ENCODE results near the gene CST1.
"Not testable (repeated sequence)": the region's sequence is repeated elsewhere in the genome, so short reads cannot be mapped to it uniquely, and the experiment has no call there.

The CST1 gene

DNA sequence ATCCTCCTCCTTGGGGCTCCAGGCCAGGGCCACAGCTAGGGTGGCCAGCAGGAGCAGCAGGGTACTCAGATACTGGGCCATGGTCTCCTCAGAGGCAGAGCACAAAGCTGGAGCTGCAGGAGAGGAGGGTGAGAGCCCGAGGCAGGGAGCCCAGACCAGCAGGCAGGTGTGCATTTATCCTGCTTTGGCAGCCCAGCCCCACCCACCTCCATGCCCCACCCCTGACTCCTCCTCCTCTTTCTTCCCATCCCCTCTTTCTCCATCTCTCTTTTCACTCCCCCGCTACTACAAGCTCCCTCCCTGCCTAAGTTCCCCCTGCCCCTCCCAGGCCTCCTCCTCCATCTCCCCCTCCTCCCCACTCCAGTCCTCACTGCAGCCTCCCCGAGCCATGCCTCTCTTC, at the start of gene CST1:
TSS of gene CST1 (minus strand) at position 150 of the 400 bp plus-strand sequence. CDS start at position 81, 69 bp downstream.
- not testable (repeated sequence) for DNase-seq (ENCODE audit: low spot score)

- DNase-seq (ENCODE audit: low spot score): not testable (repeated sequence)
Observed at GRCh38 chr20:23799216-23799847, 48.6 kb upstream of the CST1 start.

DNA sequence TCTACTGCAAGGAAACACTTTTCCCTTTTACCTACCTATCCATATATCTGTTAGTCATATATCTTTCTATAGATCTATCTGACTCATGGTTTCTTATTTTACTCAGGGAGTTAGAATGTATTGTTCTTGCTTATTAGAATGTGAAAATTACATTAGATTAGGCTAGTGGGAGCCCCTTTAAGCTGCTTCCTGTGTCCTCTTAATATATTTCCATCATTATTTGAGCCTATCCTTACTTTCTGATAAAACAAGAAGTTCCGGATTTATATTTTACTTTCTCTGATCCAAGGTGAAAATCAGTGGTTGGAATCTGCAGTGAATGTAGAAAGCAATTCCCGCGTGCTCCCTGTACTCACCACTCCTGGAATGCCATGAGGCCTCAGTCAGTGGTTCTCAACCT, 44.8 kb upstream of the CST1 start:
- DNase-seq (ENCODE audit: low spot score): no peak

GRCh38 chr20:23794841-23795240, 44.1 kb upstream of the CST1 start:
- DNase-seq (ENCODE audit: low spot score): no peak

GRCh38 chr20:23794065-23794464, 43.3 kb upstream of the CST1 start:
- no peak for DNase-seq (ENCODE audit: low spot score)

- no peak for DNase-seq (ENCODE audit: low spot score)
Observed at GRCh38 chr20:23783447-23783846, 32.7 kb upstream of the CST1 start.

DNA sequence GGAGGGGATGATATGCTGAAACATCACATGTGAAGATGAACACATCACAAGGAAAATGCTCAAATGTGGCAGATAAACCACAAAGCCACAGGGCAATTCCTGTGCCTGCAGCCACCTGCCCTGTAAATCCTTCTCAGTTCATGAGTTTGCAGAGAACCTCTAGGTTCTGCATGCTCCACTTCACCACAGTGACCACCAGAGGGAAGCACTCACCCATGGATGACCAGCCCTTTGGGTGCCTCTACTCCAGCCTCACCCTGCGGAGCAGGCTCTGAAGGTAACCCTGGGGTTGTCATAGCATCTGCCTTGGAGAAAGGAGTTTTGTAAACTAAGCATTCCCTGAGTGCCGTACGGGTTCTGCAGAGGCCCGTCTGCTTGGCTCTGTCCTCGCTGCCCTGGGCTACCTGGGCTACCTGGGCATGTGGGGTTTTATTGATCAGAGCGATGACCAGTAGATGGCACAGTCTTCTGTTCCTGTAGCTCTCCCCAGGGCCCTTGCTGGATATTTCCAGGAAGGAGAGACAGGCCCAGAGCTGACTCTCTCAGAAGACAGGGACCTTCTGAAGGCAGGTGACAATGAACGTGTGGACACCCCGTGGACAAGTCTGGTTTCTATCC, 31.7 kb upstream of the CST1 start:
- DNase-seq (ENCODE audit: low spot score): no peak

GRCh38 chr20:23778676-23779075, 27.9 kb upstream of the CST1 start:
- DNase-seq (ENCODE audit: low spot score): not testable (repeated sequence)

GRCh38 chr20:23777380-23777779, 26.6 kb upstream of the CST1 start:
- not testable (repeated sequence) for DNase-seq (ENCODE audit: low spot score)

GRCh38 chr20:23776067-23776771, 25.5 kb upstream of the CST1 start:
- DNase-seq (ENCODE audit: low spot score): no peak

DNA sequence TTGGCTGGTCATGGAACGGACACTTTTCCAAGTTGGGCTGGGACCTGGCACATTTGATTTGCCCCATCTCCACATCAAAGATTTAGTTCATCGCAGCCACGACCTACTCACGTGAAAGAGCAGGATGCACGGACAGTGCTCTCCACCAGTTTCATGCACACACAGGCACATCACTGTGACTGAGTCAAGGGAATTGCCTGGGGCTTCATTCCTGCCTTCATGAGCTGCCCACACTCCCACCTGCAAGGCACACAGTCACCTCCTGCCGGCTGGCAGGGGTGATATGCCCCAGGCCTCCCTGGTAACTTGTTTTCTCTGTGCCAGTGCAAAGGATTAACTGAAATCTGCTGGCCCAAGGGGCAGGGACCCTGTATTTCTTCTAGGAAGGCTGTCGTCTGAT, 23.3 kb upstream of the CST1 start:
- no peak for DNase-seq (ENCODE audit: low spot score)

GRCh38 chr20:23773579-23773978, 22.8 kb upstream of the CST1 start:
- DNase-seq (ENCODE audit: low spot score): no peak

GRCh38 chr20:23773127-23773526, 22.4 kb upstream of the CST1 start:
- DNase-seq (ENCODE audit: low spot score): no peak

DNA sequence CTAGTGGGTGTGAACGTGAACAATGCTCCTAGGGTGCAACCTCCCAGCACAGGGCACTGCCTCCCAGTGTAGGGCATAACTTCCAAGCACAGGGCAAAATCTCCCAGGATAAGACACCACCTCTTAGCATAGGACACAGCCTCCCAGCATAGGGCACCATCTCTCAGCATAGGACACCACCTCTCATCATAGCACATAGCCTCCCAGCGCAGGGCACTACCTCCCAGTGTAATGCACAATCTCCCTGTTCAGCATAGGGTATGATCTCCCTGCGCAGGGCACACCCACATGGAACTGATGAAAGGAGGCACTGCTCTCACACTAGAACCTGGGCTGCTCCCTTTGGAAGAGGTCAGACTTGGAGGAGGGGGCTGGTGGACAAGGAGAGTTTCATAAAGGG, 21.3 kb upstream of the CST1 start:
- no peak for DNase-seq (ENCODE audit: low spot score)

GRCh38 chr20:23770384-23770783, 19.6 kb upstream of the CST1 start:
- DNase-seq (ENCODE audit: low spot score): no peak

- not testable (repeated sequence) for DNase-seq (ENCODE audit: low spot score)
Observed at GRCh38 chr20:23768520-23768919, 17.8 kb upstream of the CST1 start.

GRCh38 chr20:23766531-23766930, 15.8 kb upstream of the CST1 start:
- no peak for DNase-seq (ENCODE audit: low spot score)

GRCh38 chr20:23765578-23765977, 14.8 kb upstream of the CST1 start:
- no peak for DNase-seq (ENCODE audit: low spot score)

- DNase-seq (ENCODE audit: low spot score): not testable (repeated sequence)
Observed at GRCh38 chr20:23764630-23765029, 13.9 kb upstream of the CST1 start.

DNA sequence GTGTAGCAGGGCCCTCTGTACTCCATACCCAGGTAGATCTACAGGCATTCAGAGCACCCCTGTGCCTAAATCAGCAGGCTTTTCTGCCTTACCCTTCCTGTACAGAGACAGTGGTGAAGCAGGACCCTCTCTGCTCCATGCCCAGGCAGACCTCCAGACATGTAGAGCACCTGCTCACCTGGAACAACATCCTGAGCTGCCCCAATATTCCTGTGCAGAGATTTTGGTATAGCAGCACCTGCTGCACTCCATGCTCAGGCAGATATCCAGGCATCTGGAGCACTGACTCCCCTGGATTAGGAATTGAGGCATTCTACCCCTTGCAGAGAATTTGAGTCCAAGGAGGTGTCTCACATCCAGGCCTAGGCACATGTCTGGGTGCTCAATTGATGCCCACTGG, 12.6 kb upstream of the CST1 start:
- no peak for DNase-seq (ENCODE audit: low spot score)

GRCh38 chr20:23759306-23759940, 8.7 kb upstream of the CST1 start:
- no peak for DNase-seq (ENCODE audit: low spot score)

GRCh38 chr20:23756792-23757191, 6.1 kb upstream of the CST1 start:
- DNase-seq (ENCODE audit: low spot score): not testable (repeated sequence)

GRCh38 chr20:23755131-23755611, 4.4 kb upstream of the CST1 start:
- not testable (repeated sequence) for DNase-seq (ENCODE audit: low spot score)
